Right lobe of liver (tissue), 4 donors: ENCODE data around the gene LRP6.

ENCODE experiments used
- POLR2A ChIP-seq: fragments of 450-650 bp; IDR thresholded peaks from one replicate; pipeline ENCODE4 v1.6.1; 2017; ENCODE audit warnings: antibody characterized with exemption, mild to moderate bottlenecking
- TF ChIP-seq, protein P1 (sequence below), 4 donors: fragments of 200-600 bp in 3 of 4; fragments of 450-650 bp in 1 of 4; IDR thresholded peaks; one replicate each; pipeline versions ENCODE4 v1.5.1 to v1.8.0; 2016 to 2022; ENCODE audit warnings: antibody characterized with exemption in 4 of 4, mild to moderate bottlenecking in 2 of 4
- donor health status: DM: no; HTN: no; CAD: no.
- donor health status: DM: no; HTN: no; CAD: no.
- donor health status: DM: no; HTN: yes; CAD: no.

DNA sequence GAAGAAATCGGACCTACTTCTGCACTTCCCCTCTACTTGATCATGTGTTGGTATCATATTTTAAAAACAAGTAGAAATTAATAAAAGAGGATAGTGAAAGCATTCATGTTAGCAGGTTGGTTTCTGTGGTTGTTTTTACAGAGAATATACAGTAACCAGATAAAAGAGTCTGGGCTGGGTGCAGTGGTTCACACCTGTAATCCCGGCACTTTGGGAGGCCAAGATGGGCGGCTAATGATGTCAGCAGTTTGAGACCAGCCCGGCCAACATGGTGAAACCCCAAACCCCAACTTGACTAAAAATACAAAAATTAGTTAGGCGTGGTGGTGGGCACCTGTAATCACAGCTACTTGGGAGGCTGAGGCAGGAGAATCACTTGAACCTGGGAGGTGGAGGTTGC lies 55.9 kb downstream of the LRP6 start:
- TF ChIP-seq, protein P1, sequence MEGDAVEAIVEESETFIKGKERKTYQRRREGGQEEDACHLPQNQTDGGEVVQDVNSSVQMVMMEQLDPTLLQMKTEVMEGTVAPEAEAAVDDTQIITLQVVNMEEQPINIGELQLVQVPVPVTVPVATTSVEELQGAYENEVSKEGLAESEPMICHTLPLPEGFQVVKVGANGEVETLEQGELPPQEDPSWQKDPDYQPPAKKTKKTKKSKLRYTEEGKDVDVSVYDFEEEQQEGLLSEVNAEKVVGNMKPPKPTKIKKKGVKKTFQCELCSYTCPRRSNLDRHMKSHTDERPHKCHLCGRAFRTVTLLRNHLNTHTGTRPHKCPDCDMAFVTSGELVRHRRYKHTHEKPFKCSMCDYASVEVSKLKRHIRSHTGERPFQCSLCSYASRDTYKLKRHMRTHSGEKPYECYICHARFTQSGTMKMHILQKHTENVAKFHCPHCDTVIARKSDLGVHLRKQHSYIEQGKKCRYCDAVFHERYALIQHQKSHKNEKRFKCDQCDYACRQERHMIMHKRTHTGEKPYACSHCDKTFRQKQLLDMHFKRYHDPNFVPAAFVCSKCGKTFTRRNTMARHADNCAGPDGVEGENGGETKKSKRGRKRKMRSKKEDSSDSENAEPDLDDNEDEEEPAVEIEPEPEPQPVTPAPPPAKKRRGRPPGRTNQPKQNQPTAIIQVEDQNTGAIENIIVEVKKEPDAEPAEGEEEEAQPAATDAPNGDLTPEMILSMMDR (IDR thresholded peaks at IDR 0.05): no peak
- no peak for TF ChIP-seq POLR2A
